ENCODE data around the gene GOLGA6B. TPM values are rescaled to one million over a fixed set of nuclear protein-coding genes. Genes with fewer than 3 reads are reported as not detected.

GOLGA6B gene, protein sequence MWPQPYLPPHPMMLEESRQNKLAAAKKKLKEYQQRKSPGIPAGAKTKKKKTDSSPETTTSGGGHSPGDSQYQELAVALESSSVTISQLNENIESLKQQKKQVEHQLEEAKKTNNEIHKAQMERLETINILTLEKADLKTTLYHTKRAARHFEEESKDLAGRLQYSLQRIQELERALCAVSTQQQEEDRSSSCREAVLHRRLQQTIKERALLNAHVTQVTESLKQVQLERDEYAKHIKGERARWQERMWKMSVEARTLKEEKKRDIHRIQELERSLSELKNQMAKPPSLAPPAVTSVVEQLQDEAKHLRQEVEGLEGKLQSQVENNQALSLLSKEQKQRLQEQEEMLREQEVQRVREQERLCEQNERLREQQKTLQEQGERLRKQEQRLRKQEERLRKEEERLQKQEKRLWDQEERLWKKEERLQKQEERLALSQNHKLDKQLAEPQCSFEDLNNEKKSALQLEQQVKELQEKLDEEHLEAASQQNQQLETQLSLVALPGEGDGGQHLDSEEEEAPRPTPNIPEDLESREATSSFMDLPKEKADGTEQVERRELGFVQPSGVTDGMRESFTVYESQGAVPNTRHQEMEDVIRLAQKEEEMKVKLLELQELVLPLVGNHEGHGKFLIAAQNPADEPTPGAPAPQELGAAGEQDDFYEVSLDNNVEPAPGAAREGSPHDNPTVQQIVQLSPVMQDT
- not detected in 2 replicates for total RNA-seq

DNA sequence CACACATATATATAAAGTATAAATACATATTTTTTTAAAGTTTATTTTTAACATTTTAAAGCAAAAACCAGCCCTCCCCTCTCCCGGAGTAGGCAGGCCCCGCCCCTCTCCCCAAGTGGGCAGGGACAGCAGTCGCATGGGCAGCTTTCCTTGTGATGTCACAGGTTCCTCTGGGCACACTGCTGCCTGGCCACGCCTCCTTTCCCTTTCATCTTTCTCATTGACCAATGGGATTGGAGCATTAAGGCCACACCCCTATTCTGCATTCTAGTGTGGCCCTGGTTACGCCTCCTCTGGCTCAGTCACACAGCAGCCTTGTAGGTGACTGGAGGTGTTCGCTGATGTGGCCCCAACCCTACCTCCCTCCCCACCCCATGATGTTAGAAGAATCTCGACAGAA lies at the start of gene GOLGA6B:
Gene GOLGA6B, plus strand, starts transcription at position 301 of the 400 bp plus-strand sequence. Its CDS starts 41 bp downstream, at position 342.

DNA sequence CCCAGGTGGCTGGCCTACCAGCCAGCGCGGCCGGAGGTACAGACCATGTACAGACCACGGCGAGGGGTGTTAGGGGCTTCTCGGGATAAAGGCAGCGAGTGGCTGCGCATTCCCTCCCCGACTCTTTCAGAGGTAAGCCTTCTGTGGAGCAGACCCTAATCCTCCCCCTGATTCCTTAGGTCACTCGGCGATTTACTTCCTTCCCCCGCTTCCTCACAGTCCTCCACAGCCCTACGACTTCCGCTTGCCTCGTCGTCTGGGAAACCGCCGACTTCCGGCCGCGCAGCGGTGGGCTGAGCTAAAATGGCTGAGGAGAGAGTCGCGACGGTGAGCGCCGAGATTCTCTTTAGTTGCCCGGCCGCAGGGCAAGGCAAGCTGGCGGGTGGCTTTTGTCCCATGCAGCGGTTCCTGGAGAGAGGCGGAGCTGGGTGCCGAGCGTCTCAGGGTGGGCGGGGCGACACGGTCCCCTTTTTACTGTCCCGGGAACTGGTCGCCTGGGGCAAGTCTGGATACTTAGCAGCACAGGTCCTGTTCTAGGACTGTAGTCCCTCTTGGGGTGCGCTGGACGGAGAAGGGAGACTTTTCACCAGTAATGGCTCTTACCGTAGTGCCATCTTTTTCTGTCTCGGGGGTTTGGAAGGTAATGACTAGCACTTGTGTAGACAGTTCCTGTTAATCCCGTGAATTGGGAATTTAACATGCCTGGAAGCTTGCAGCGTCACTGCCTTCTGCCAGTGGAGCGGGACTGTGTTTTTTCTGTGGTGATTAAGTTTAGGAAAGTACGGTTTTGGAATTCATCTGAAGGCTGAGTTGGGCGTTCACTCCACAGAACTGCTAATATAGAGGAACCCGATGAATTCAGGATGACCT lies 31.7 kb downstream of the GOLGA6B start, which contains the start of the genes BBS4 and HIGD2B:
Gene BBS4, plus strand, starts transcription at position 283 of the 870 bp plus-strand sequence. Its CDS starts 21 bp downstream, at position 304.
Gene HIGD2B, minus strand, starts transcription at position 258 of the 870 bp plus-strand sequence. CDS start 9,808 bp downstream, outside the sequence.

Small RNA genes within 50 kb of the gene (small RNA-seq; reads per million reads assigned to genes)
- not detected for gene RN7SL853P (ENCODE audit: low replicate concordance)

Other genes with a start within 250 kb of the GOLGA6B start
- 34.6 and 37.7 TPM in 2 replicates for gene ARIH1, start 180.4 kb upstream of the GOLGA6B start, total RNA-seq
- gene HIGD2B, start 31.5 kb downstream of the GOLGA6B start, total RNA-seq = not detected in 2 replicates
- 19.0 and 34.8 TPM in 2 replicates for gene BBS4, start 31.5 kb downstream of the GOLGA6B start, total RNA-seq
- gene ADPGK, start 129.1 kb downstream of the GOLGA6B start, total RNA-seq = 64.8 and 92.8 TPM in 2 replicates

All from placental pericyte (primary cell).